ENCODE measurements around the gene PAX3. TPM values are rescaled to one million over a fixed set of nuclear protein-coding genes. Genes with fewer than 3 reads are reported as not detected.

Gene PAX3
- total RNA-seq, 1 donor from 2014 or later: not detected

DNA sequence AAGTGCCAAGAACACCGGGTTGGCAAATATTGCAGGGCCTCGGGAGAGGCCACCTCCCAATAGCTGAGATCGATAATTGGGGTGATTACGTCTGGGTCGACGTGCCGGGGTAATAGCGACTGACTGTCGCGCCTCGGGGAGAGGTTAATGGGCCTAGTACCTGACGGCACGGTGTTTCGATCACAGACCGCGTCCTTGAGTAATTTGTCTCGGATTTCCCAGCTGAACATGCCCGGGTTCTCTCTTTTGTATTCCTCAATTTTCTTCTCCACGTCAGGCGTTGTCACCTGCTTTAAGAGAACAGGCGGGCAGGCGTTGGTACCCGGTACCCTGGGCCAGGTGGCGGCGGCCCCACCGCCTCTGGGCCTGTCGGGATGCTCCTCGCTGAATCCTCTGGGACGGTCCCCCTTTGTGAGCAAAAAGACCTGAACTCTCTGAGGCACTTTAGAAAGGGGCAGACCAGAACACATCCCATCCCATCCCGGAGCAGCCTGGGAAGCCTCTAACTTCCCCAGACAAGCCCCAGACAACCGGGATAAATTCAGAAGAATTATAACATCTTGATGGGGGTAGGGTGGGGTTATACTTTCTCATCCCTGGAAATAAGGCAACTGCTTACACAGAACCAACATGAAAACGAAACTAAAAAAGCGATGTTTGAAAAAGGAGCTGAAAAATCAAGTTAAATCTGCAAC lies 3.3 kb downstream of the PAX3 start:
- Histone ChIP-seq H3K9me3 (no peaks in the 10 kb centered on the region), H3K27ac (no peak overlapping the region), H3K4me3 (peak overlapping the region; percentile 23 to 33), H3K36me3 (no peaks in the 10 kb centered on the region), H3K4me1 (peaks cover 43% of the 10 kb centered on the region), H3K27me3 (peaks cover 47% of the 10 kb centered on the region)
- TF ChIP-seq POLR2A (IDR thresholded peaks at IDR 0.05): no peak
- TF ChIP-seq CTCF (IDR thresholded peaks at IDR 0.05): no peak
- TF ChIP-seq POLR2AphosphoS5 (IDR thresholded peaks at IDR 0.05; ENCODE audit: insufficient read depth in 1 of 2, low read depth in 1 of 2): no peak
- intact Hi-C loops (cut with DNase I): no loop called here
- no peak for DNase-seq (ENCODE audit: extremely low spot score in 2 of 2)

GRCh38 chr2:222294996-222295367 lies 3.8 kb downstream of the PAX3 start:
- no peak for DNase-seq (ENCODE audit: extremely low spot score in 2 of 2)

GRCh38 chr2:222293660-222294630 lies 4.9 kb downstream of the PAX3 start:
- Histone ChIP-seq H3K27ac (no peak overlapping the region), H3K4me3 (no peak overlapping the region), H3K36me3 (no peaks in the 10 kb centered on the region), H3K9me3 (no peaks in the 10 kb centered on the region), H3K27me3 (peaks cover 44% of the 10 kb centered on the region), H3K4me1 (peaks cover 41% of the 10 kb centered on the region)
- no peak for DNase-seq (ENCODE audit: extremely low spot score in 2 of 2)
- intact Hi-C loops (cut with DNase I): no loop called here
- TF ChIP-seq CTCF (IDR thresholded peaks at IDR 0.05): no peak
- no peak for TF ChIP-seq POLR2A (IDR thresholded peaks at IDR 0.05)
- no peak for TF ChIP-seq POLR2AphosphoS5 (IDR thresholded peaks at IDR 0.05; ENCODE audit: insufficient read depth in 1 of 2, low read depth in 1 of 2)

More at GRCh38 chr2:222294996-222295367, 3.8 kb downstream of the PAX3 start:
- intact Hi-C loops (cut with DNase I): no loop called here
- Histone ChIP-seq H3K4me1 (peaks cover 43% of the 10 kb centered on the region), H3K36me3 (no peaks in the 10 kb centered on the region), H3K27ac (no peak overlapping the region), H3K4me3 (peak overlapping the region; percentile 23 to 33), H3K27me3 (peaks cover 42% of the 10 kb centered on the region), H3K9me3 (no peaks in the 10 kb centered on the region)
- no peak for TF ChIP-seq CTCF (IDR thresholded peaks at IDR 0.05)
- no peak for TF ChIP-seq POLR2AphosphoS5 (IDR thresholded peaks at IDR 0.05; ENCODE audit: insufficient read depth in 1 of 2, low read depth in 1 of 2)
- no peak for TF ChIP-seq POLR2A (IDR thresholded peaks at IDR 0.05)

DNA sequence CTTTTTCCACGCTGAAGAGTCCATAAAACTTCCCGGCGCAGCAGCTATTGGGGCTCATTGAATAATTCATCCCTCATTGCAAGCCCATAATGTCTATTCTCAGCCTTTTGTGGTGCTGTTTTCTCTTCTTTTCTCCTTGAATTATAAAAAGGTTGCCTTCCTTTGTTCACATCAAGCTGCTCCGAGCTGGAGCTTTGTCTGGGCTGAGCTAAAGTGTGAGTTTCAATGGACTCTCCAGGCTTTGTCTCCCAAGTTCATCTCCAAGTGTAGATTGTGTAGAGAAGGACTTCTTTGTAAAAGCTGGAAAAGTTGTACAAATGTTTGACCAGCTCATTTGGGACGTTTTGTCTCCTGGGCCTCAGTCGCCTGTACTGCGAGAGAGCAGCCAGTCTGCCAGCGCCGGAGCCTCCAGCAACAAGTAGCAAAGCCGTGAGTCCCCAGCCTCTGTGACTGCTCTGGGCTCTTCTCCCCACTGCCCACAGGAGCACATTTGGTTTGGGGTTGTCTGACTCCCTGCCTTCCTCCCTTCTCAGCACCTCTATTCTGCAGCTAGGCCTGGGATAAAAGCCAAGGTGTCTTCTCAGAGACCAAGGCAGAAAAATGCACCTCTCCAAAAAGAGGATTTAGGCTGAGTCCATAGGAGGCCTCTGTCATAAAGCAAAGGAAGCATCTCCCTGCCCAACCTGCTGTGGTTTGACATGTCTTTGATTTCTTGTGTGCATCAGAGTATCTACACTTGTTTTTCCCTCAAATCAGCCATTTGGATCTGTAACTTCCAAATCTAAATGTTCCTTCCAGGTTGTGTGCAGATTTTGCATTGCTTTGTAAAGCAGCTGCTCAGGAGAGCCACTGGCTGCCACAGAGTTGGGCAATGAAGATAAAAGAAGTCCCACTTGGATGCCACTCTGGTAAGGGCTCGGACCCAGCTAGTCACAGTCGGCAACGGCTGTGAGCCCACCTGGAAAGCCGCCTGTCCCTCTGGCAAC lies 6.4 kb downstream of the PAX3 start:
- no peak overlapping the region for H3K4me3 ChIP-seq
- DNase-seq (ENCODE audit: extremely low spot score in 2 of 2): no peak
- H3K4me1 ChIP-seq: peaks cover 26% of the 10 kb centered on the region
- intact Hi-C loops (cut with DNase I): no loop called here
- peaks cover 35% of the 10 kb centered on the region for H3K27me3 ChIP-seq
- no peaks in the 10 kb centered on the region for H3K36me3 ChIP-seq
- H3K9me3 ChIP-seq: no peaks in the 10 kb centered on the region
- H3K27ac ChIP-seq: no peak overlapping the region
- TF ChIP-seq CTCF (IDR thresholded peaks at IDR 0.05) (no peak), POLR2AphosphoS5 (IDR thresholded peaks at IDR 0.05; ENCODE audit: insufficient read depth in 1 of 2, low read depth in 1 of 2) (no peak), POLR2A (IDR thresholded peaks at IDR 0.05) (no peak)

All from vagina (tissue), 2 donors.